ENCODE results near the gene SLC26A9.

The SLC26A9 gene

GRCh38 chr1:205943245-205943644 lies at the start of gene SLC26A9:
Gene SLC26A9, minus strand, starts transcription at chr1:205943456. Its CDS starts 7,636 bp downstream, at chr1:205935820.
- peaks cover 4% of the 10 kb centered on the region for H3K27me3 ChIP-seq (ENCODE audit: low read depth, low read length)
- H3K4me3 ChIP-seq (ENCODE audit: low read depth in 1 of 2, low read length in 2 of 2): no peak within 1 kb of the TSS
- no peaks in the 10 kb centered on the region for H3K9me3 ChIP-seq (ENCODE audit: control insufficient read depth in 1 of 2, low read length in 2 of 2)
- H3K36me3 ChIP-seq (ENCODE audit: control insufficient read depth in 1 of 2, insufficient read depth in 2 of 2, low read length in 2 of 2): no peaks in the 10 kb centered on the region
- no peaks in the 10 kb centered on the region for H3K4me1 ChIP-seq (ENCODE audit: control insufficient read depth in 1 of 2, insufficient read depth in 2 of 2, low read length in 2 of 2)
- H3K27ac ChIP-seq (ENCODE audit: low read length): no peak within 1 kb of the TSS

- Histone ChIP-seq H3K36me3 (ENCODE audit: control insufficient read depth in 1 of 2, insufficient read depth in 2 of 2, low read length in 2 of 2) (peaks cover 0 to 21% of the 10 kb centered on the region in 2 donors), H3K4me1 (ENCODE audit: control insufficient read depth in 1 of 2, insufficient read depth in 2 of 2, low read length in 2 of 2) (no peaks in the 10 kb centered on the region), H3K9me3 (ENCODE audit: control insufficient read depth in 1 of 2, low read length in 2 of 2) (no peaks in the 10 kb centered on the region), H3K27ac (ENCODE audit: low read length) (no peak overlapping the region), H3K4me3 (ENCODE audit: low read depth in 1 of 2, low read length in 2 of 2) (no peak overlapping the region), H3K27me3 (ENCODE audit: low read depth, low read length) (no peaks in the 10 kb centered on the region)
These were observed 49.1 kb upstream of the SLC26A9 start for GRCh38 chr1:205992218-205992882.

- H3K4me3 ChIP-seq (ENCODE audit: low read depth in 1 of 2, low read length in 2 of 2): no peak overlapping the region
- H3K4me1 ChIP-seq (ENCODE audit: control insufficient read depth in 1 of 2, insufficient read depth in 2 of 2, low read length in 2 of 2): peaks cover 0 to 5% of the 10 kb centered on the region in 2 donors
- H3K36me3 ChIP-seq (ENCODE audit: control insufficient read depth in 1 of 2, insufficient read depth in 2 of 2, low read length in 2 of 2): peaks cover 0 to 21% of the 10 kb centered on the region in 2 donors
- H3K27me3 ChIP-seq (ENCODE audit: low read depth, low read length): no peaks in the 10 kb centered on the region
- H3K27ac ChIP-seq (ENCODE audit: low read length): no peak overlapping the region
- no peaks in the 10 kb centered on the region for H3K9me3 ChIP-seq (ENCODE audit: control insufficient read depth in 1 of 2, low read length in 2 of 2)
These were observed 48.0 kb upstream of the SLC26A9 start for GRCh38 chr1:205991237-205991636.

- Histone ChIP-seq H3K4me1 (ENCODE audit: control insufficient read depth in 1 of 2, insufficient read depth in 2 of 2, low read length in 2 of 2) (peaks cover 0 to 5% of the 10 kb centered on the region in 2 donors), H3K9me3 (ENCODE audit: control insufficient read depth in 1 of 2, low read length in 2 of 2) (no peaks in the 10 kb centered on the region), H3K27ac (ENCODE audit: low read length) (no peak overlapping the region)
These were observed 47.0 kb upstream of the SLC26A9 start for GRCh38 chr1:205990226-205990625.

GRCh38 chr1:205989786-205990185 lies 46.5 kb upstream of the SLC26A9 start:
- Histone ChIP-seq H3K36me3 (ENCODE audit: control insufficient read depth in 1 of 2, insufficient read depth in 2 of 2, low read length in 2 of 2) (peaks cover 0 to 21% of the 10 kb centered on the region in 2 donors), H3K27ac (ENCODE audit: low read length) (no peak overlapping the region), H3K4me3 (ENCODE audit: low read depth in 1 of 2, low read length in 2 of 2) (no peak overlapping the region)

More at GRCh38 chr1:205990226-205990625, 47.0 kb upstream of the SLC26A9 start:
- Histone ChIP-seq H3K4me3 (ENCODE audit: low read depth in 1 of 2, low read length in 2 of 2) (no peak overlapping the region), H3K27me3 (ENCODE audit: low read depth, low read length) (no peaks in the 10 kb centered on the region), H3K36me3 (ENCODE audit: control insufficient read depth in 1 of 2, insufficient read depth in 2 of 2, low read length in 2 of 2) (peaks cover 0 to 21% of the 10 kb centered on the region in 2 donors)

GRCh38 chr1:205988585-205988995 lies 45.3 kb upstream of the SLC26A9 start:
- no peaks in the 10 kb centered on the region for H3K9me3 ChIP-seq (ENCODE audit: control insufficient read depth in 1 of 2, low read length in 2 of 2)

More at GRCh38 chr1:205989786-205990185, 46.5 kb upstream of the SLC26A9 start:
- Histone ChIP-seq H3K9me3 (ENCODE audit: control insufficient read depth in 1 of 2, low read length in 2 of 2) (no peaks in the 10 kb centered on the region), H3K4me1 (ENCODE audit: control insufficient read depth in 1 of 2, insufficient read depth in 2 of 2, low read length in 2 of 2) (peaks cover 0 to 5% of the 10 kb centered on the region in 2 donors), H3K27me3 (ENCODE audit: low read depth, low read length) (no peaks in the 10 kb centered on the region)

GRCh38 chr1:205986861-205987260 lies 43.6 kb upstream of the SLC26A9 start:
- H3K27ac ChIP-seq (ENCODE audit: low read length): no peak overlapping the region
- H3K4me3 ChIP-seq (ENCODE audit: low read depth in 1 of 2, low read length in 2 of 2): no peak overlapping the region
- H3K27me3 ChIP-seq (ENCODE audit: low read depth, low read length): no peaks in the 10 kb centered on the region
- H3K4me1 ChIP-seq (ENCODE audit: control insufficient read depth in 1 of 2, insufficient read depth in 2 of 2, low read length in 2 of 2): peaks cover 0 to 5% of the 10 kb centered on the region in 2 donors
- H3K36me3 ChIP-seq (ENCODE audit: control insufficient read depth in 1 of 2, insufficient read depth in 2 of 2, low read length in 2 of 2): peaks cover 0 to 4% of the 10 kb centered on the region in 2 donors
- no peaks in the 10 kb centered on the region for H3K9me3 ChIP-seq (ENCODE audit: control insufficient read depth in 1 of 2, low read length in 2 of 2)

More at GRCh38 chr1:205988585-205988995, 45.3 kb upstream of the SLC26A9 start:
- Histone ChIP-seq H3K4me1 (ENCODE audit: control insufficient read depth in 1 of 2, insufficient read depth in 2 of 2, low read length in 2 of 2) (peaks cover 0 to 5% of the 10 kb centered on the region in 2 donors), H3K27ac (ENCODE audit: low read length) (no peak overlapping the region), H3K27me3 (ENCODE audit: low read depth, low read length) (no peaks in the 10 kb centered on the region), H3K4me3 (ENCODE audit: low read depth in 1 of 2, low read length in 2 of 2) (no peak overlapping the region), H3K36me3 (ENCODE audit: control insufficient read depth in 1 of 2, insufficient read depth in 2 of 2, low read length in 2 of 2) (peaks cover 0 to 19% of the 10 kb centered on the region in 2 donors)

- no peak overlapping the region for H3K4me3 ChIP-seq (ENCODE audit: low read depth in 1 of 2, low read length in 2 of 2)
- H3K27ac ChIP-seq (ENCODE audit: low read length): no peak overlapping the region
- H3K27me3 ChIP-seq (ENCODE audit: low read depth, low read length): no peaks in the 10 kb centered on the region
- H3K9me3 ChIP-seq (ENCODE audit: control insufficient read depth in 1 of 2, low read length in 2 of 2): no peaks in the 10 kb centered on the region
- no peaks in the 10 kb centered on the region for H3K36me3 ChIP-seq (ENCODE audit: control insufficient read depth in 1 of 2, insufficient read depth in 2 of 2, low read length in 2 of 2)
- peaks cover 0 to 5% of the 10 kb centered on the region in 2 donors for H3K4me1 ChIP-seq (ENCODE audit: control insufficient read depth in 1 of 2, insufficient read depth in 2 of 2, low read length in 2 of 2)
These were observed 43.0 kb upstream of the SLC26A9 start for GRCh38 chr1:205986292-205986691.

- no peak overlapping the region for H3K27ac ChIP-seq (ENCODE audit: low read length)
- no peak overlapping the region for H3K4me3 ChIP-seq (ENCODE audit: low read depth in 1 of 2, low read length in 2 of 2)
- H3K27me3 ChIP-seq (ENCODE audit: low read depth, low read length): no peaks in the 10 kb centered on the region
- no peaks in the 10 kb centered on the region for H3K36me3 ChIP-seq (ENCODE audit: control insufficient read depth in 1 of 2, insufficient read depth in 2 of 2, low read length in 2 of 2)
- H3K4me1 ChIP-seq (ENCODE audit: control insufficient read depth in 1 of 2, insufficient read depth in 2 of 2, low read length in 2 of 2): peaks cover 0 to 5% of the 10 kb centered on the region in 2 donors
- no peaks in the 10 kb centered on the region for H3K9me3 ChIP-seq (ENCODE audit: control insufficient read depth in 1 of 2, low read length in 2 of 2)
These were observed 42.2 kb upstream of the SLC26A9 start for GRCh38 chr1:205985330-205986005.

- no peaks in the 10 kb centered on the region for H3K27me3 ChIP-seq (ENCODE audit: low read depth, low read length)
- peaks cover 0 to 5% of the 10 kb centered on the region in 2 donors for H3K4me1 ChIP-seq (ENCODE audit: control insufficient read depth in 1 of 2, insufficient read depth in 2 of 2, low read length in 2 of 2)
- H3K36me3 ChIP-seq (ENCODE audit: control insufficient read depth in 1 of 2, insufficient read depth in 2 of 2, low read length in 2 of 2): no peaks in the 10 kb centered on the region
- no peak overlapping the region for H3K4me3 ChIP-seq (ENCODE audit: low read depth in 1 of 2, low read length in 2 of 2)
- H3K27ac ChIP-seq (ENCODE audit: low read length): no peak overlapping the region
- H3K9me3 ChIP-seq (ENCODE audit: control insufficient read depth in 1 of 2, low read length in 2 of 2): no peaks in the 10 kb centered on the region
These were observed 40.9 kb upstream of the SLC26A9 start for GRCh38 chr1:205983925-205984725.

GRCh38 chr1:205981257-205981656 lies 38.0 kb upstream of the SLC26A9 start:
- no peaks in the 10 kb centered on the region for H3K36me3 ChIP-seq (ENCODE audit: control insufficient read depth in 1 of 2, insufficient read depth in 2 of 2, low read length in 2 of 2)
- no peak overlapping the region for H3K4me3 ChIP-seq (ENCODE audit: low read depth in 1 of 2, low read length in 2 of 2)
- no peaks in the 10 kb centered on the region for H3K4me1 ChIP-seq (ENCODE audit: control insufficient read depth in 1 of 2, insufficient read depth in 2 of 2, low read length in 2 of 2)
- H3K27me3 ChIP-seq (ENCODE audit: low read depth, low read length): no peaks in the 10 kb centered on the region
- H3K9me3 ChIP-seq (ENCODE audit: control insufficient read depth in 1 of 2, low read length in 2 of 2): no peaks in the 10 kb centered on the region
- H3K27ac ChIP-seq (ENCODE audit: low read length): no peak overlapping the region

All from muscle layer of duodenum (tissue), 2 donors.